Hepatocyte (in vitro differentiated cells): ENCODE data around the gene ENTHD1.

Source experiments
- EZH2 ChIP-seq: fragments of 200-600 bp; sonication (generic); IDR thresholded peaks from 2 replicates; pipeline ENCODE4 v1.6.1; 2016; ENCODE audit warnings: antibody characterized with exemption, mild to moderate bottlenecking, borderline replicate concordance
- EZH2phosphoT487 ChIP-seq: fragments of 200-600 bp; sonication (generic); IDR thresholded peaks from one replicate; pipeline ENCODE4 v1.6.1; 2018; ENCODE audit warnings: antibody characterized with exemption, mild to moderate bottlenecking, low read depth, moderate library complexity; ENCODE audit not compliant: unreplicated experiment, severe bottlenecking
- TF ChIP-seq, protein P1 (sequence below): fragments of 200-600 bp; sonication (generic); IDR thresholded peaks from 2 replicates; pipeline ENCODE4 v1.5.1; 2016; ENCODE audit warnings: antibody characterized with exemption, mild to moderate bottlenecking; ENCODE audit not compliant: poor library complexity

- TF ChIP-seq, protein P1, sequence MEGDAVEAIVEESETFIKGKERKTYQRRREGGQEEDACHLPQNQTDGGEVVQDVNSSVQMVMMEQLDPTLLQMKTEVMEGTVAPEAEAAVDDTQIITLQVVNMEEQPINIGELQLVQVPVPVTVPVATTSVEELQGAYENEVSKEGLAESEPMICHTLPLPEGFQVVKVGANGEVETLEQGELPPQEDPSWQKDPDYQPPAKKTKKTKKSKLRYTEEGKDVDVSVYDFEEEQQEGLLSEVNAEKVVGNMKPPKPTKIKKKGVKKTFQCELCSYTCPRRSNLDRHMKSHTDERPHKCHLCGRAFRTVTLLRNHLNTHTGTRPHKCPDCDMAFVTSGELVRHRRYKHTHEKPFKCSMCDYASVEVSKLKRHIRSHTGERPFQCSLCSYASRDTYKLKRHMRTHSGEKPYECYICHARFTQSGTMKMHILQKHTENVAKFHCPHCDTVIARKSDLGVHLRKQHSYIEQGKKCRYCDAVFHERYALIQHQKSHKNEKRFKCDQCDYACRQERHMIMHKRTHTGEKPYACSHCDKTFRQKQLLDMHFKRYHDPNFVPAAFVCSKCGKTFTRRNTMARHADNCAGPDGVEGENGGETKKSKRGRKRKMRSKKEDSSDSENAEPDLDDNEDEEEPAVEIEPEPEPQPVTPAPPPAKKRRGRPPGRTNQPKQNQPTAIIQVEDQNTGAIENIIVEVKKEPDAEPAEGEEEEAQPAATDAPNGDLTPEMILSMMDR, result no peak
- no peak for TF ChIP-seq EZH2
- TF ChIP-seq EZH2phosphoT487, result no peak
Measured at GRCh38 chr22:39896313-39896996, 2.9 kb upstream of the ENTHD1 start.
